NCI-H1417 (cell line): ENCODE data around the gene PDZRN4.
"Not testable (repeated sequence)": the region's sequence is repeated elsewhere in the genome, so short reads cannot be mapped to it uniquely, and the experiment has no call there.

ENCODE experiments used
- DNase-seq, 3 experiments: peaks; one replicate each; lab custom pipeline; 2025; lab: John Stamatoyannopoulos, UW

PDZRN4 gene

GRCh38 chr12:41558671-41559070 lies 370.6 kb downstream of the PDZRN4 start:
- no peak for DNase-seq

GRCh38 chr12:41563051-41563450 lies 374.9 kb downstream of the PDZRN4 start:
- DNase-seq = no peak

- DNase-seq = no peak
Measured at GRCh38 chr12:41564816-41565215, 376.7 kb downstream of the PDZRN4 start.

DNA sequence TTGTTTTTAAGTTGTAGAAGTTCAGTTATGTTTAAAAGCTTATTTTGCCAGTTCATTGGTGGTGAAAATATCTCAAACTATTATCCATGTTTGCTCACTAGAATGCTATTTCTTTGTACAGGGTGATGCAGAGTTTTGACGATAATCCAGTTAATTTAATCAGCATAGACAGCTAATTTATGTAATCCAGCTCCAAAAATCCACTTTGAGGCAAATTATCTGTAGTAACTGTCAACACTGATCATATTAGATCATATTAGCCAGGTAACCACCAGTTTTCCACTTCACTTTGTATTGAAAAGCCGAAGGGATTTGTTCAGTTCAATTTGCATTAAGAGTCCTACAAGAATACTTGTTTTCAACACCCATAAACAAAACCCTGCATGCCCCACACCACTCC lies 378.6 kb downstream of the PDZRN4 start:
- no peak for DNase-seq

DNA sequence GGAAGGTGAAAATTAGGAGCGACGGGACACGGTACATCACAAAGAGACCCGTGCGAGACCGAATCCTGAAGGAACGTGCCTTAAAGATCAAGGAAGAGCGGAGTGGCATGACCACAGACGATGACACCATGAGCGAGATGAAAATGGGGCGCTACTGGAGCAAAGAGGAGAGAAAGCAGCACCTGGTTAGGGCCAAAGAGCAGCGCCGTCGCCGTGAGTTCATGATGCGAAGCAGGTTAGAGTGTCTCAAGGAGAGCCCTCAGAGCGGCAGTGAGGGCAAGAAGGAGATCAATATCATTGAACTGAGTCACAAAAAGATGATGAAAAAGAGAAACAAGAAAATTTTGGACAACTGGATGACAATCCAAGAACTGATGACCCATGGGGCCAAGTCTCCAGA lies 385.3 kb downstream of the PDZRN4 start:
- no peak for DNase-seq

- DNase-seq = no peak
Measured at GRCh38 chr12:41576925-41577324, 388.8 kb downstream of the PDZRN4 start.

DNA sequence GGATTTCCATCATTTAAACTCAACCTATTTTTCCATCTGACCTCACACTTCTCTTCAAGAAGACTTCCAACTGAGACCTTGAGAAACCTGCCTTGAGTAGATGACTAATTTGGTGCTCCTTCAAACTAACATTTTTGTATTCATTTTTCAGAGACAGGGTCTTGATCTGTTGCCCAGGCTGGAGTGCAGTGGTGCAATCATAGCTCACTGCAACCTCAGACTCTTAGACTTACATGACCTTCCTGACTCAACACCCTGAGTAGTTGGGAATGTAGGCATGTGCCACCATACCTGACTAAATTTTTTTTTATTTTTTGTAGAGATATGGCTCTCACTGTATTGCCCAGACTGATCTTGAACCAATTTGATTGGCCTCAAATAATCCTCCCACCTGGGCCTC lies 389.9 kb downstream of the PDZRN4 start:
- no peak for DNase-seq

- no peak for DNase-seq
Measured at GRCh38 chr12:41585784-41586183, 397.7 kb downstream of the PDZRN4 start.

- DNase-seq = no peak
Measured at GRCh38 chr12:41587574-41587973, 399.5 kb downstream of the PDZRN4 start.

DNA sequence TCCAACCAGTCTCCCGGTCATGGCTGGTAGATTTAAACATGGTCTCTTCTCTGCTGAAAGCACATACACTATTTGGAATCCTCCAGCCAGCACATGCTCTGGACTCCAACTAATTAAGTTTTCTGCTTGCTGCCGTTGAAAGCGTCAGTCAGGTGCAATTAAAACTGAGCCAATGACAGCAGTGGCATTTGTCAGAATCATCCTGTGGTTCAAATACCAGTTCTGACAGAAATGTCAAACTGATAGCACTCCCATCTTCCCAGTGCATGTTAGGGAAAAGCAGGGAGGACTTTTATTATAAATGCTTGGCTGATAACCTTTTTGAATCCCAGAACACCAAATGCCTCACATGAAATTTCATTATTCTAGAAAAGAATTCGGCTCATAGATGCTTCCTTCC lies 401.8 kb downstream of the PDZRN4 start:
- DNase-seq = no peak

GRCh38 chr12:41596190-41596589 lies 408.1 kb downstream of the PDZRN4 start:
- DNase-seq = no peak

DNA sequence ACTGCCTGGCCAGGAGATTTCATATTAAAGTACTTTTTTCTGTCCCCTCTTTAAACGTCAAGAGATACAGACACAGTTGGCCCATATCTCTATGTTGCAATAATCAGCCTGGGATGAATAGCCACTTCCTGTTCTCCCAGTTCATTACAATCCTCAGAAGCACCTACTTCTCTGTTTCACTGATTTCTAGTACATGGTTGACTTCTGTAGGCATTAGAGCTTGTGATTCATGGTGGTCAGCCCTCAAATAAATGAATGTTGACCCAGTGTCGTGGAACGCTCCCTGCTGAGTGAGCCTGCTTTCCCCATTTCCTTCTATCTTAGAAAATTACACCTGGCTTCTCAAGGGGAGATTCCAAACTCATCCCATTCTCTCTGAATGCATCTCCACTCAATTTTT lies 416.7 kb downstream of the PDZRN4 start:
- DNase-seq = no peak

DNA sequence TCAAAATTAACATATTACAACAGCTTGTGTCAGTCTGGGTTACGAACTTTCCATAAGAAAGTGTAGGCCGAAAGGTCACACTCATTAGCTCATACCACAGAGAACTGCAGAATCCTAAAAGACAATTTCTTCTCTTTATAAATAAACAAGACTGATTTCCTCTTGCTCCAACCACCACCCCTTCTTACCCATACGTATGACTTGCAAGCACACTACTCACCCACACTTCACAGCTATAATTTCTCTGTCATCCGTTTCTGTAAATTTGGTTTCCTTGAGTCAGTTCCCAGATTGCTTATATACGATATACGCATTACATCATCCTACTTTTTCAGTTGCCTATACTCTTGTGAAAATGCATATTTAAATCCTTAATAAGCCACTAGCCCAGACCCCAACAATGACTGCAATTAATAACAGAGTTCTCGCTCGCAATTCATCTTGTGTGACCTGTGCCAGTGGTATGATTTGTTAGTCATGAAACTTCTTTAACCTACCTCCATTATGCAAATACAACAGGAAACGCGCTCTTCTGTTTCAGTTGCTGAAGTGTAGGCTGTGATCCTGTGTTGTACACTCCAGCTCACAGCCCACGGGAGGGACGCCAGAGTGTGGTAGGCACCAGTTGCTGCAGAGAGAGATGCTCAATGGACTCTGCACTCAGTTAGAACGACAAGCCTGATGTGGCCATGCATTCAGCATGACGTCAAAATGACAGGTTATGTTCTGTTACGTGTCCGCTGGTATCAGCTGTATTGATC lies 417.6 kb downstream of the PDZRN4 start:
- peak in 1 of 3 experiments; percentile 41 for DNase-seq

DNA sequence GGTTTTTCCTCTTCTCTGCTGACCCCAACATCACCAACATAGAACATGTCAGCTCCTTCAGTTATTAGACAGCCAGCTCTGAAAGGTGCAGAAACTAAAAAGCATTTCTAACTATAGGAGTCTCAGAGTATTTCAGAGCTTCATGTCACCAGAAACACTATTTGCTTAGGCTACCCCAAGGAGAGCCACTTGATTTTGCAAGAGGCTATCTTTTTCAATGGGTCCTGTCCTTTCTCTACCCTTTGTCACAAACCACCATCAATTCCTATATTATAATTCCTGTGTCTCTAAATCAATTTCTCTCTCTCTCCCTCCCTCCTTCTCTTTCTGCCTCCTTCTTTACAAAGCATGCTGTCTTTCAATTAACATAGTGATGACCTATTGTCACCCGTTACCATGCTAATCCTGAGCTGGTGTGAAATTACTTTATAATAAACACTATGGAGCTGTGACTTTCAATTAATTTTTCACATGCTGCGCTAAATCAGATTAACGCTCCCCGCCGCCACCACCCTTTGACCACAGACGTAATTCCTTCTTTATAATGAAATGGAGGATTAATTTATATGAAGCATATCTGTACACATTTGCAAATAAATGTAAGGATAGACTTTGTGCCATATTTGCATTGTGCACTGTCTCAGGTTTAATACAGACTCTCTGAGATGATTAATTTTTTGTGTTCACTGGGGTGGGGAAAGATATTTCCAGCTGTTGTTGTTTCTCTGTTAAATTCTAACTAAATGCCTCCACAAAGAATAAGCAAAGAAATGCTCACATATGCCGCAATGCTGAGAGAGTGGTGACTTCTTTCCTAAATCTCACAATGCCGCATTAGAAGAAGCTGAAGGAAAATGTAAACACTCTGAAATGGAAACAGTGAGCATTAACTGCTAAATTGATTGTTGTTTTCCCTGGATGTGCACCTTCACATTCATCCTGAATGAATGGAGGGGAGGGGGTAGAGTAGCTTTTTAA lies 418.6 kb downstream of the PDZRN4 start:
- DNase-seq = peak in 1 of 3 experiments; percentile 36

GRCh38 chr12:41612892-41613557 lies 424.9 kb downstream of the PDZRN4 start:
- DNase-seq = no peak

GRCh38 chr12:41615174-41615573 lies 427.1 kb downstream of the PDZRN4 start:
- not testable (repeated sequence) for DNase-seq

DNA sequence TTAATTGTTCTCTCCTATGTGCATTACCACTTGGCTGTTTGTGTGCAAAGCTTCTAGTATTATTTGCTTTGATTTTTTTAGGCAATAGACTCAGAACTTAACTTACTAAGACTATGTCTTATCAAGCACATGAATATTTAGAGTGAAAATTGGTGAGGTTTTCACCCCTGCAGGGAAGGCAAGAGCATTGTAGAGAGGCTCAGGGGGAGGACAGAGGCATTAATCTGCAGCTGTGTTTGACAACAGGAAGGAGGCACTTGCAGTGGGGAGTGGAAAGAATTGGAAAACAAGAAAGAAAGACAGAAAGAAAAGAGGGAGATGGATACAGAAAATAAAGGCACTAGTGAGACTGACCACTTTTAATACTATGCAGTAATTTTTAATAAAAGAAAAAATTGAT lies 431.6 kb downstream of the PDZRN4 start:
- peak in 2 of 3 experiments; percentile 39 to 83 for DNase-seq

GRCh38 chr12:41621291-41621690 lies 433.2 kb downstream of the PDZRN4 start:
- peak in 1 of 3 experiments; percentile 47 for DNase-seq
